ENCODE results near the gene OR51B5.
"Not testable (repeated sequence)": the region's sequence is repeated elsewhere in the genome, so short reads cannot be mapped to it uniquely, and the experiment has no call there.

OR51B5 gene, protein sequence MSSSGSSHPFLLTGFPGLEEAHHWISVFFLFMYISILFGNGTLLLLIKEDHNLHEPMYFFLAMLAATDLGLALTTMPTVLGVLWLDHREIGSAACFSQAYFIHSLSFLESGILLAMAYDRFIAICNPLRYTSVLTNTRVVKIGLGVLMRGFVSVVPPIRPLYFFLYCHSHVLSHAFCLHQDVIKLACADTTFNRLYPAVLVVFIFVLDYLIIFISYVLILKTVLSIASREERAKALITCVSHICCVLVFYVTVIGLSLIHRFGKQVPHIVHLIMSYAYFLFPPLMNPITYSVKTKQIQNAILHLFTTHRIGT

DNA sequence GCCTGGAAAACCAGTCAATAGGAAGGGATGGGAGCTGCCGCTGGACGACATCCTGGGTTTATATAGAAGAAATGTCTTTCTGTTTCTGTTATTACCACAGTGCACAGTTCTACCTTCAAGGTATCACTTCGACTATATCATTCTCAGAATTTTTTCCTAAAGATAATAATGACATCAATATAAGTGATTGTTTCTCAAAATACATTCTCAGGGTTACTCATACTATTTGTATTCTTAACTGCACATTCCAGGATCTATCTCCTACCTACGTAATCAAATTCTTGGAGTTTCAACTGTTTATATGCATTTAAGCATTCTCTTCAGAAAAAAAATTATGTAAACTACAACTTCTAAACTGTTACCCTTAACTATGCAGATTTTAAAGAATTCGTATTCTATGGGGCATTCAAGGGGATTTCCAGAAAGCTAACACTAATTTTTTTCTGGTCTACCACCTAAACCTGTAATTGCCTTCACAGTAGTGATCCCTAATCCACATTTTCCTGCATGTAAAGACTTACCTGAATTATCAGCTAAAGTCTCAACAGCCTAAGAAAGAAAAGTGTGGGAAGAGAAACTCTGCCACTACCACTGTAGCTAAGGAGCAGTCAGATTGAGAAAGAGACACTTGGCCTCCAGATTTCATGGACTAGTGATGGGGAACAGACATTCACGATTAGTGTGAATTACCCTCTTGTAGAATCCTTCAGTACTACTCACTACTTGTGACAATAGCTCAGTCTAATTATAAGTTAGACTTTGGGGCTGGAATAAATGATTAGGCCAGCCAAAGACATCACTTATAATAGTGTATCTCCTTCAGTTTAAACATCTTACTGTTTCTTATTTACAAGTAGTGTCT is at the start of gene OR51B5:
Gene OR51B5 (minus strand): TSS at position 51 of the 862 bp plus-strand sequence. CDS start 0 bp downstream, at position 51.
- DNase-seq, result no peak

DNA sequence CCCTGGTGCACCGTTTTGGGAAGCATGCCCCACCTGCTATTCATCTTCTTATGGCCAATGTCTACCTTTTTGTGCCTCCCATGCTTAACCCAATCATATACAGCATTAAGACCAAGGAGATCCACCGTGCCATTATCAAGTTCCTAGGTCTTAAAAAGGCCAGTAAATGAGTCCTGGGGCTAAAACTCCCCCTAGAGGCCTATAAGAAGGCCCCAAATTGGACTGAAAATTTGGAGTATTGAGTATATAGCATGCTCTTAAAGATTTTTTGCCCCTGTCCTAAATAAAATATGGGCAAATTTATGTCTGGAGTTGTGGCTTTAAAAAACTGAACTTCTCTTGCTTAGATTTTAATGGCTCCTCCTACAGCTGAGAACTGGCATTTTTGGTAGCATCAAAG is 46.9 kb upstream of the OR51B5 start:
- no peak for DNase-seq

DNA sequence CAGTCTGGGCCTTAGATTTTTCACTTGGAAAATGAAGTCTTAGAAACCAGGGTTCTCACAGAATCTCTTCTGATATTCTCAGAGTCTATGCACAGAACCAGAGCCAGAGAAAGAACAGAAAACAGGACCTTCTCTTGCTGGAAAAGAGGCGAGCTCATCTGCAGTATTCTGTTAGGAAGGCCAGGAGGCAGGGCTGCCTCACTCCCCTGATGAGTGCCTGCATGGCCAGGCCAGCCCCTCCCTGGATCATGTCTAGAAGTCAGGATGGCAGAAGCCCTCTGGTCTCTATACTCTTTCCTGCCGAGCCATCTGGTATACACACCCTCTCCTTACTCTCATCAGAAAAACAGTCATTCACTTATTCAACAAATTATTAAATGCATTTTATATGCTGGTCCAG is 41.0 kb upstream of the OR51B5 start:
- no peak for DNase-seq

DNA sequence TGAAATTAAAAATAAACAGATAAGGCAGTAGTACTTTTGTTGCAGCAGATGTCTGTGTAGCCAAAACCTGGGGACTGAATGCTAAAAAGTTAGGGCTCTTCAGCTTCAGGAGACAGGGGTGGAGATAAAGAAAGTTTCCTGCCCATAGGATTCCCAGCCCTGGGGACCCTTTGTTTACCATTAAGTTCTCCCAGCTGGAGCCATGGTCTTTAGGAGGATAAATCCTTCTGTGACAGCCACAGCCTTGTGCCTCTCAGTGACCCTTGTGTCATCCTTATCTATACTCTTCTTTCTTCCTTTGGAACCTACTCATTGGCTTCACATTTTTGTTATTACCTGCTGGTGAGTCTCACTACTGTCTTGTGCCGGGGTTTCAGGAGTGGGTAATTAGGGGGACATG is 40.3 kb upstream of the OR51B5 start, which contains the start of gene OR51M1:
Gene OR51M1 (plus strand): TSS at position 237 of the 400 bp plus-strand sequence. CDS start 5,587 bp downstream, outside the sequence.
- no peak for DNase-seq

DNA sequence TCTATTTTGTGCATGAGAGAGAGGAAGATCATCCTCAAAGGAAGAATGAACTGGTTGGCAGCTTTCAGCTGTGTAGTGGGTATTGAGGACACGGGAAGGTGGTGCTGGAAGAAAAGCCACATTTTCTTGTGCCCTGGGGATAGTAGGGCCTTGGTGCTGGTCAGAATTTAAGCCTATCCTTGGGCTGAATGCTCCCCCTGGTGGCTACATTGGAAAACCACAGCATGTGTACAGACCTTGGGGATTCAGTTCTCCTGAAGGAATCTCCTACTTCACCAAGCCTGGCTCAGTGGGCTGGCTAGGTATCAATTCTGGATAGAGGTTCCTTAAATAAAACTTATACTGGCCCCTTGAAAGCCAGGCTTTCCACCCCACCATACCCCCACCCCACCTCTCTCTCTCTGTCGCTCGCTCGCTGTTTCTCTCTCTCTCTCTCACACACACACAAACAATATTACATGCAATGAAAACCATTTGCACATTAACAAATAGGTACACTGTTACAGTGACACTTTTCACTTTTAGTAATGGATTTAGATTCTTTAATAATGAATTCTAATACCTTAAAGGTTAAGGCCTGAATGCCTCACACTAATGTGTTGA is 37.5 kb upstream of the OR51B5 start:
- DNase-seq, result no peak

DNA sequence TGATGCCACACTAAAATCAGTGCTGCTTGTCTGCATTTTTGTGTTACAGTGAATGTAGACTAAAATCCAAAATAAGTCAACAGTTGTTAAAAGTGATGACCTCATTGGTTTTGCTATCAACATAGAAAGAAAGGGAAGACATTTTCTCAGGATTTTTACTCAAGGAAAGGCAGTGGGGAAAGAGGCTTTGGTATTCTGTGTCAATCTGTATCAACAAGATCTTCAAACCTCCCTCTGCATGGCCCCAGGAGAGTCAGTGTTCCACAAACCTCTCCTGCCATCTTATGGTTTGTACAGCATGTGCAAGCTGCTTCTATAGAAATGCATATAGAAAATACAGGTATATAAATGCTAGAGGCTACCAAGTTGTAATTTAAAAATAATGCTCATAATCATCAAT is 26.5 kb upstream of the OR51B5 start:
- no peak for DNase-seq

DNA sequence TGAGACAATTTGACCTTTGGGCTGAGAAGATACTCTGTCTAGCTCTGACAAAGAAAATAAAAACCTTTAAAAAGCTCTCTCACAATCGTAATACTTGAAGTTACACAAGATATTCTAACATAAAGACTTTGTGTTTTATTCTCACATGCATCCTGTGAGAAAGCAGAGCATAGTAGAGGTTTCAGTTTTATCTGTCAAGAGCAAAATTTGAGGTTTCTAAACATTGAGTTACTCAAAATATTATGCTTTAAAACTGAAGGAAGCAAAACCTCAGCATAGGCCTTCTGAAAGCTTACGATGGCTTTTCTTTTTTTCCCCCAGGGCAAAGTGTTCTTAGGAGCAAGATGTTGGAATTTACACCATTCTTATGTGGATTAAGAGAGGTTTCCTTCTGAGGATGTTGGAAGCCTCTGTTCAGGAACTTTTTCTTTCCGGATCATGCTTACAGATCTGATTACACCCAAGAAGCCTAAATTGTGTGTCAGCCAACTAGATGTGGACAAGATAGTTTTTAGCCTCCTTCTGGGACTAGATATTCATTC is 25.2 kb upstream of the OR51B5 start:
- DNase-seq, result no peak

DNA sequence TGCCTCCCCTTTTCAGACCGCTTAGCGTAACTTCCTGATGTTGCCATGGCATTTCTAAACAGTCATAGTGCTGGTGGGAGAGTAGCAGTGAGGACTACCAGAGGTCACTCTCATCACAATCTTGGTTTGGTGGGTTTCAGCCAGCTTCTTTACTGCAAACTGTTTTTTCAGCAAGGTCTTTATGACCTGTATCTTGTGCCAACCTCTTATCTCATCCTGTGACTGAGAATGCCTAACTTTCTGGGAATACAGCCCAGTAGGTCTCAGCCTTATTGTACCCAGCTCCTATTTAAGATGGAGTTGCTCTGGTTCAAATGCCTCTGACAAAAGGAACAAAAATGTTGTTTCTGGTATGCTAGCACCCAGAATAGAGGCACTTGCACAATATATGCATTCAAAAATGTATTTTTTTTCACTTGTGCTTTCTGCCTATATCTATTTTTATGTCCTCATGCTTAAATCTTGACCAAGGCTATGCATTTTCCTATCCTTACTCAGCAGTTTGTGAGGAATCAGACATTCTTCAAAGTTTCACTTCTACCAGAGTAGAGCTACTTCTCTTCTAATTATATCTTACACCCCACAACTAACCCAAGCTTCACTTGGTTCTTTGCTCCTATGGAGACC is 24.2 kb upstream of the OR51B5 start:
- DNase-seq, result no peak

DNA sequence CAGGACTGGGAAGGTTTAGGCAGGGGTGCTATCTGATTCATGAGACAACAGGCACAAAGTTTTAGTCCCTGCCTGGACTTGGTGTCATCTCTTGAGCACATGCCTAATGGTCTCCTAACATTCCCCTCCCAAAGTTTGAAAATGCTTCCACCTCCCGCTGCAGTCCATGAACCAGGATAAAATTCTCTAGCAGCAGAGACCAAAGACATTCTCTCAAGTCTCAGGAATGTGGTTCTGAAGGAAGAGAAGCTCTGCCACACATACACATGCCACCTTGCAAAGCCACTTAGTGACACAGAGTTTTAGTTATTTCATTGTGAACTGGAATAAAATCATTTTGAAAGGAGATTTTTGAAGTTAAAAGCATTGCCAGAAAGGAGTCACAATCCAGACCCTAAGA is 23.5 kb upstream of the OR51B5 start:
- no peak for DNase-seq

DNA sequence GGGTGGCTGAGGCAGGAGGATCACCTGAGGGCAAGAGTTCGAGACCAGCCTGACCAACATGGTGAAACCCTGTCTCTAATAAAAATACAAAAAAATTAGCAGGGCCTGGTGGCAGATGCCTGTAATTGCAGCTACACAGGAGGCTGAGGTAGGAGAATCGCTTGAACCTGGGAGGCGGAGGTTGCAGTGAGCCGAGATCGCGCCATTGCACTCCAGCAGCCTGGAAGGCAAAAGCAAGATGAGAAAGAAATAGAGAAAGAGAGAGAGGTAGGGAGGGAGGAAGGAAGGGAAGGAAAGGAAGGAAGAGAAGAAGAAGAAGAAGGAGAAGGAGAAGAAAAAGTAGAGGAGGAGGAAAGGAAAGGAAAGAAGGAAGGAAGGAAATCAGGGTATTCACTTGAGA is 23.0 kb upstream of the OR51B5 start:
- DNase-seq, result not testable (repeated sequence)

DNA sequence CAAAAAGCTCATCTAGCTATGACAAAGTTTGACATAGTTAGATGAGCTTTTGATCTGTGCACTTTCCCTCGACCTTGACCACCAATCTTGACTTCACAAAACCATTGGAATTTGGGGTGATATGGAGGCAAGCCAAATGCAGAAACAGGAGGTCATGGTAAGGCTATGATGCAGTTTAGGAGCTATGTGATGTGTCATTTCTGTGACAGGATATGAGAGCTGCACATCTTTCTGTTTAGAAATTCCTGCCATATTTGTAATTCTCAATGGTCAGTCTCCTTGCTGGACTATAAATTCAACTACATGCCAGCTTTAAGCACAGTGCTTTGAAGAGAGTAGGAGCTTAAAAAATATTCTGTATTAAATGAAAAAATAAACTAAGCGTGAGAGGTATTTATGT is 20.9 kb upstream of the OR51B5 start:
- DNase-seq, result no peak

DNA sequence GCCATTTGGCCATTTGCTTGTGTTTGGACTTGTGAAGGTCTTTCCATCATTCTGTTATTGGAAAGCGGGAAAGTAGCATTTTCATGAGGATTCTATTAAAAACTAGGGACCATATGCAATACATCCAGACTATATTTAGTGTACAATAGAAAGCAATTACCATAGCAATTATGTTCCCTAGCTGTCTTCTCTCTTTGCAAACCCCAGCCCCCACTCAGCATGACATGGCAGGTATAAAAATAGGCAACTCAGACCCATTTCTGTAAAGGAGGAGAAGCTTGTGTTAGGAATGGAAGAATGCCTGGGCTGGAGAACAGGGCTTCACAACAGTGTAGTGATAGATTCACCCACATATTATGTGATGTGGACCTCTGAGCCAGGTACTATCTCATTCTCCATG is 20.4 kb upstream of the OR51B5 start:
- no peak for DNase-seq

DNA sequence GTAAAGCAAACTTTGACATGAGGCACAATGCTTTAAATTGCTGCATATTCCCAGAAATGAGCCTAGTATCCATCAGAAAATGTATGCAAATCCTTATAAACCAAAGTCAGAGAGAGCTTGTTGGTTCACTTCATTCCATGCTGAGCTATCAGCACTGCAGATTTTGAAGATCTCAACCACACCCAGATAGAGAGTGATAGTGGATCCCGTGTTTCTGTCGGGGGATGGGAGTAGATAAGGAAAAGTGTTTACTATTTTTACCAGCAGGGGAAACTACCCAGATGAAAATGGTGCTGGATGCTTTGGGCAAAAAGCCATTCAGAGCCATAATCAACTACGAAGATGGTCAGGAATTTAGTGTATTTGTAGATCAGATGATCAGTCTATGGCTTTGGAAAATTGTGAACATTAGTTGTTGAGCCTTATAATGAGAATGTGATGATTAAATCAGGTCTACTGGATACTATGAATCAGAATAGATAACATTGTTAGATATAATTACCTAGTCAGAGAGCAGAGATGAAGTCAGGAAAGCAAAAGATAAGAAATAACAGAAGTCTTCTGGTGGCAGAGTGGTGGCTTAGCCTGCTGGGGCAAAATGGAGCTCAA is 18.8 kb upstream of the OR51B5 start:
- DNase-seq, result no peak

DNA sequence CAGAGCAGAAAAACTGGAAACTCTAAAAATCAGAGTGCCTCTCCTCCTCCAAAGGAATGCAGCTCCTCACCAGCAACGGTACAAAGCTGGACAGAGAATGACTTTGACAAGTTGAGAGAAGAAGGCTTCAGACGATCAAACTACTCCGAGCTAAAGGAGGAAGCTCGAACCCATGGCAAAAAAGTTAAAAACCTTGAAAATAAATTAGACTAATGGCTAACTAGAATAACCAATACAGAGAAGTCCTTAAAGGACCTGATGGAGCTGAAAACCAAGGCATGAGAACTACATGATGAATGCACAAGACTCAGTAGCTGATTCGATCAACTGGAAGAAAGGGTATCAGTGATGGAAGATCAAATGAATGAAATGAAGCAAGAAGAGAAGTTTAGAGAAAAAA is 12.7 kb upstream of the OR51B5 start:
- DNase-seq, result not testable (repeated sequence)

DNA sequence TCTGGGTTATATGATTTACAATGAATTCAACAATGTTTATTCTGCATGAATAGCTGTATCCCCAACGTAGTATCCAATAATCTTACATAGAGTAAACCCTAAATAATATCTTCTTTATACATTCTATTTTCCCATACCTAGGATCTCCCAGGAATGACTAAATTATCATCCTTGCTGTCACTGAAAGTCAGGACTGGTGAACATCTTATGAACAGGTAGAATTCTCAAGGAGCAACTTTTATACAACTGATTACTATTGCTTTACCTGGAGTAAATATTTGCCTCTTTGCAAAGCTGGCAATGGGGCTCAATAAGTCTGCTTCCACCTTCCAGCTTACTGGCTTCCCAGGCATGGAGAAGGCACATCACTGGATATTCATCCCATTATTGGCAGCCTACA is 7.9 kb upstream of the OR51B5 start, which contains the start of gene OR51B6:
Gene OR51B6 (plus strand): TSS at position 301 of the 400 bp plus-strand sequence. CDS start 0 bp downstream, at position 301.
- no peak for DNase-seq

DNA sequence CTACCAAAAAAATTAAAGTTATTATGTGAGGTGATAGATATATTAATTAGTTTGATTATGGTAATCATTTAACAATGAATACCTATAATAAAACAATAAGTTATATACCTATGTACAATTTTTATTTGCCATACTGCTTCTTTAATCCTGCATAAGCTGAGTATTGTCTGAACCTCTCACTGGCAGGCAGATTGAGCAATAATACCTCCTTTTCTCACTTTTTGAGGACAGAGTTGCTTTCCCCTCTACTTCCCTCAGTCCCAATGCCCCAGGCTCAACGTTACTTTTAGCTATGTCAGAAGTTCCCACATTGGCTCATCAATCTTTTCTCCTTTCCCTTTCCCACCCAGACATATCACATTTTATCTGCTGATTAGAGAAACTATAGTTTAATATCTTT is 6.2 kb upstream of the OR51B5 start:
- DNase-seq, result no peak

DNA sequence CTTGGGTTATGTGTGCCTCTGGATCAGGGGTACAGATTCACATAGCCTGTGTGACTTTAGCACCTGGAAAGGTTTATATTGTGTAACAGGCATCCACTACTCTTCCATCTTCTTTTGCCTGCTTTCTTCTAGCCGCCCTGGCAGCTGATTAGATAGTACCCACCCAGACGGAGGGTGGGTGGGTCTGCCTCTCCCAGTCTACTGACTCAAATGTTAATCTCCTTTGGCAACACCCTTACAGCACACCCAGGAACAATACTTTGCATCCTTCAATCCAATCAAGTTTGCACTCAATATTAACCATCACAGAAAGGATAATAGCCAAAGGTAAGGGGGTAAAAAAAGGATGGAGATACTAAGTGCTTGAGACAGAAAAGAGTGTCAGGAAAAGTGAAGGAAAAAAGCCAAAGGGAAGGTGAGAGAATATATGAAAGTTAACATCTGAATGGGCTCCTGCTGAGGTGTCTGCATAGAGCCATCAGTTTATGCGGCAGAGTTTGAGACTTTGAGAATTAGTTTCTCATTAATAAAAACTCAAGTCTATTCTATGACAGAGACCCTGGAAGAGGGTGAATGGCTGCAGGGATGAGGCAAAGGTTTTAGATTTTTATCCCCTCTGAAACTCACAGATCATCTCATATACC is 5.3 kb upstream of the OR51B5 start:
- no peak for DNase-seq

DNA sequence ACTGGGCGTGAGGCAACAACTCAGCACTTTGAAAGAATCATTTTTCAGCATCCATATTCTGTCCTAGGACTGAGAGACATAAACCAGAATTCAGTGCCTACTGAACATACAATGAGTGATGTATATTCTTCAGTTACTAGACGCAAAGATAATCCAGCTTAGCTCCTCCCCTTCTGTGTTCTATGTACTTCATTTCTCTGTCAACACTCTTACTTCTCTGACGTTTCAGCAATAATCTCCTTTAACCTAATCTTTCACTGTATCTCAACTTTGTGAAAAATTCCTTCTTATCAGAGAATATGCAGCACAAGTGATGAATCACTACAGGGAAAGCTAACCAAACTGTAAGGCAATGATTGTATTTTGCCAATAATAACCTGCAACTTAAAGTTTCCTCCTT is 2.5 kb upstream of the OR51B5 start:
- DNase-seq, result no peak

DNA sequence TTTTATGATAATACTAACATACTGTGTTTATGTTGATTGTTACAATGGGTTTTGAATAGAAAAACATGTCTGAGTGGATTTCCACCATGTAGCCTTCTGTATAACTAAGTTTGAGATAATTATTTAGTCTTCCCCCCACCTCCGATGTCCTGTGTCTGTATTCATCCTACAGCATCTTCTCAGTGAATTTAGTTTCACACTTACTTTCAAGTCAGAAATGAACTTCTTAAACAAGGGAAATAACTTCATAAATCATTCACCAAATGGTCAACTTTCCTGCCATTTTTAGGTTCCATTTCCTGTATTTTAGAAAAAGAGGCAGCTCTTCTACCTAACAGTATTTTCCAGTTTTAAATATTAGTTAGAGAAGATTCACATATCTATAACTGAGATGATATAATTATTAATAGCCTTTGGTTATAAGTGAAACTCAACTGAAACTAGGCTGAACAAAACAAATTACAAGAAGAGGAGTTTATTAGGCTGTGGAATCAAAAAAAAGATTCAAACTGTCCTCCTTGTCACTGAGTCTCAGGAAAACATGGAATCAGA is 3.5 kb downstream of the OR51B5 start:
- no peak for DNase-seq

DNA sequence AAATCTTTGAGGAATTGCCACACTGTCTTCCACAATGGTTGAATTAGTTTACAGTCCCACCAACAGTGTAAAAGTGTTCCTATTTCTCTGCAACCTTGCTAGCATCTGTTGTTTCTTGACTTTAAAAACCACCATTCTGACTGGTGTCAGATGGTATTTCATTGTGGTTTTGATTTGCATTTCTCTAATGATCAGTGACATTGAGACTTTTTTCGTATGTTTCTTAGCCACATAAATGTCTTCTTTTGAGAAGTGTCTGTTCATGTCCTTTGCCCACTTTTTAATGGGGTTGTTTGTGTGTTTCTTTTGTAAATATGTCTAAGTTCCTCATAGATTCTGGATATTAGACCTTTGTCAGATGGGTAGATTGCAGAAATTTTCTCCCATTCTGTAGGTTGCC is 6.1 kb downstream of the OR51B5 start:
- DNase-seq, result not testable (repeated sequence)

DNA sequence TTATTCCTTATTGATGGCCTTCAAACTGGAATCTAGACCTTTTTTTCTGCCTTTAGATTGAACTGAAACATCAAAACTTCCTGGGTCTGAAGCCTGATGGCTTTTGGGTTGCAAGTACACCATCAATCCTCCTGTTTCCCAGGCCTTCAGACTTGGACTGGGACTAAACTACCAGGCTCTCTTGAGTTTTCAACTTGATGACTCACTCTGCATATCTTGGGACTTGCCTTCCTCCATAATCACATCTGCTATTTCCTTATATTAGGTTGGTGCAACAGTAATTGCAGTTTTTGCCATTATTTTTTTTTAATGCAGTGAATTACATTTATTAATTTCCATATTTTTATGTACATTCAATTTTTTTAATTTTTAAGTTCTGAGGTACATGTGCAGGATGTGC is 7.0 kb downstream of the OR51B5 start:
- DNase-seq, result no peak

DNA sequence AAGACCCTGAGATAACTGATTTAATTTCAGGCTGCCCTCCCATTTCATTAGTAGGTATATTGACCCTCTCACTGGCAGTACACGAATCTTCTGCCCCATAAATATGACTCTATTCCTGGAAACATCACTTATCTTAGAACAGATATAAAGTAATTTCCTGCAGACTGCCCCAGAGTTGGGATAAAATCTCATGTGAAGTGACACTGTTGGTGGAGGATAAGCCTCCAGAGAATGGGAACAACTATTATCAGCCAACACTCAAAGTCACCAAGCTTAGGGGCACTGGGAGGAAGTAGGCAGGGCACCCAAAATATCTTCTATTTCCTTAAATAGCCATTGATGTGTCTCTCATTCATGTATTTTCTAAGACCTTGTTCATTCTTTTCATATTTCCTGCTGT is 8.2 kb downstream of the OR51B5 start:
- DNase-seq, result no peak
